Globus pallidus (tissue), 1 donor: Measurements from ENCODE around the gene PRAC2.

Experiments used
- DNase-seq: peaks from one replicate; pipeline ENCODE4 v3.0.0-alpha.2; 2015; ENCODE audit warnings: low spot score

PRAC2 gene

GRCh38 chr17:48755356-48755755, 32.4 kb downstream of the PRAC2 start:
- DNase-seq: no peak

- no peak for DNase-seq
Measured at GRCh38 chr17:48756830-48757251, 33.9 kb downstream of the PRAC2 start.

- no peak for DNase-seq
Measured at GRCh38 chr17:48757524-48757961, 34.6 kb downstream of the PRAC2 start.

GRCh38 chr17:48759288-48759687, 36.3 kb downstream of the PRAC2 start:
- DNase-seq: no peak

- DNase-seq: no peak
Measured at GRCh38 chr17:48760411-48760810, 37.4 kb downstream of the PRAC2 start.

- no peak for DNase-seq
Measured at GRCh38 chr17:48761114-48761513, 38.1 kb downstream of the PRAC2 start.

GRCh38 chr17:48767263-48767774, 44.3 kb downstream of the PRAC2 start:
- no peak for DNase-seq

GRCh38 chr17:48769009-48769675, 46.2 kb downstream of the PRAC2 start:
- no peak for DNase-seq

GRCh38 chr17:48770954-48771353, 48.0 kb downstream of the PRAC2 start:
- no peak for DNase-seq

GRCh38 chr17:48773245-48773644, 50.3 kb downstream of the PRAC2 start:
- DNase-seq: no peak
